AG09309 (cell line): ENCODE measurements around the gene LTBR.

ENCODE experiments used
- DNase-seq: peaks from one replicate; pipeline ENCODE4 v3.0.0-alpha.2; 2010; ENCODE audit warnings: low read depth
- H3K4me3 ChIP-seq: 2 replicates; pipeline ENCODE4 v1.5.1; 2011; ENCODE audit warnings: mild to moderate bottlenecking, low read depth, low read length, moderate library complexity; ENCODE audit not compliant: control insufficient read depth
- TF ChIP-seq, protein P1 (sequence below): IDR thresholded peaks from 2 replicates; pipeline ENCODE4 v1.5.1; 2011; ENCODE audit warnings: mild to moderate bottlenecking, low read depth, low read length, inconsistent platforms; ENCODE audit not compliant: insufficient read depth, control insufficient read depth; ENCODE audit errors: missing control alignments

The LTBR gene

GRCh38 chr12:6396031-6396430 is 12.1 kb downstream of the LTBR start:
- no peak overlapping the region for H3K4me3 ChIP-seq
- DNase-seq: no peak
- TF ChIP-seq, protein P1, sequence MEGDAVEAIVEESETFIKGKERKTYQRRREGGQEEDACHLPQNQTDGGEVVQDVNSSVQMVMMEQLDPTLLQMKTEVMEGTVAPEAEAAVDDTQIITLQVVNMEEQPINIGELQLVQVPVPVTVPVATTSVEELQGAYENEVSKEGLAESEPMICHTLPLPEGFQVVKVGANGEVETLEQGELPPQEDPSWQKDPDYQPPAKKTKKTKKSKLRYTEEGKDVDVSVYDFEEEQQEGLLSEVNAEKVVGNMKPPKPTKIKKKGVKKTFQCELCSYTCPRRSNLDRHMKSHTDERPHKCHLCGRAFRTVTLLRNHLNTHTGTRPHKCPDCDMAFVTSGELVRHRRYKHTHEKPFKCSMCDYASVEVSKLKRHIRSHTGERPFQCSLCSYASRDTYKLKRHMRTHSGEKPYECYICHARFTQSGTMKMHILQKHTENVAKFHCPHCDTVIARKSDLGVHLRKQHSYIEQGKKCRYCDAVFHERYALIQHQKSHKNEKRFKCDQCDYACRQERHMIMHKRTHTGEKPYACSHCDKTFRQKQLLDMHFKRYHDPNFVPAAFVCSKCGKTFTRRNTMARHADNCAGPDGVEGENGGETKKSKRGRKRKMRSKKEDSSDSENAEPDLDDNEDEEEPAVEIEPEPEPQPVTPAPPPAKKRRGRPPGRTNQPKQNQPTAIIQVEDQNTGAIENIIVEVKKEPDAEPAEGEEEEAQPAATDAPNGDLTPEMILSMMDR: no peak

- no peak overlapping the region for H3K4me3 ChIP-seq
- DNase-seq: no peak
- TF ChIP-seq, protein P1: no peak
Observed at GRCh38 chr12:6399884-6400644, 16.1 kb downstream of the LTBR start.

GRCh38 chr12:6404390-6404789 is 20.4 kb downstream of the LTBR start:
- TF ChIP-seq, protein P1: no peak
- DNase-seq: no peak
- no peak overlapping the region for H3K4me3 ChIP-seq

DNA sequence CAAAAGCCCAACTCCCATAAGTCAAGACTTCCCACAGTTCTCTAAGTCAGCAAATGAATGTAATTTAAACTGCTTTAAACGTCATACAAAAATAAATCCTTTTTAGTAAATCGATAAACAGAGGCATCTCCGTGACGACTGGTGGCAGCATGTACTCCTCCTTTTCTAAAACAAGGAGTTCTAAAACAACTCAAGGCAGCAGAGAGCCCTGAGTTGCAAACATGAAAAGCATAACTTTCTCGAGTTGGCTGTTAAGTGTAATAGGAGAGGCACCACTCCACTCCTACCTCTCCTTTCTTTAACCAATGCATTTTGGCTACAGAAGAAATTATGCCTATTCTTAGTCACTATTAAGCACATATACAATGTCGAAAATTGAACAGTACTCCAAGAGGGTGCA is 22.0 kb downstream of the LTBR start:
- TF ChIP-seq, protein P1: no peak
- H3K4me3 ChIP-seq: no peak overlapping the region
- DNase-seq: no peak

GRCh38 chr12:6407236-6407954 is 23.4 kb downstream of the LTBR start:
- no peak overlapping the region for H3K4me3 ChIP-seq
- DNase-seq: no peak

DNA sequence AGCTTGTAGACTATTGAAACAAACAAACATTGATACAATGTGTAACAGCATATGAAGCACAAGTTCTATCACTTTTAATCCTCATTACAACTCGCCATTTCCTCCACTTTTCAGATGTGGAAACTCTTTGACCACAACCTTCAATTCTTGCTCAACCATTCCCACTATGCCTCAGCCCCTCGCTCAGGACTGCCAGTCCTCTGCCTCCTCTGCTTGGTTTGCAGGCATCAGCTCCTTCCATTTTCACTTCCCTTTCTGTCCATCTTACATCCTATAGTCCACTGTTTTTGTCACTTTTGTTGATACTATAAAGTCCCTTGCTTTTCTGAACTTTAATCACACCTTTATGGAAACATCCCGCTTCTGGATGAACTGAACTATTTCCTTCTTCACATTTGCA is 32.6 kb downstream of the LTBR start:
- no peak overlapping the region for H3K4me3 ChIP-seq
- TF ChIP-seq, protein P1: no peak
- DNase-seq: no peak

More at GRCh38 chr12:6407236-6407954, 23.4 kb downstream of the LTBR start:
- TF ChIP-seq, protein P1: no peak
